ENCODE measurements around the gene DNAH8. TPM values are rescaled to one million over a fixed set of nuclear protein-coding genes. Genes with fewer than 3 reads are reported as not detected.

DNAH8 gene
- total and polyA plus RNA-seq, 2 experiments from 2014 or later = 0.03 to 0.15 TPM

DNA sequence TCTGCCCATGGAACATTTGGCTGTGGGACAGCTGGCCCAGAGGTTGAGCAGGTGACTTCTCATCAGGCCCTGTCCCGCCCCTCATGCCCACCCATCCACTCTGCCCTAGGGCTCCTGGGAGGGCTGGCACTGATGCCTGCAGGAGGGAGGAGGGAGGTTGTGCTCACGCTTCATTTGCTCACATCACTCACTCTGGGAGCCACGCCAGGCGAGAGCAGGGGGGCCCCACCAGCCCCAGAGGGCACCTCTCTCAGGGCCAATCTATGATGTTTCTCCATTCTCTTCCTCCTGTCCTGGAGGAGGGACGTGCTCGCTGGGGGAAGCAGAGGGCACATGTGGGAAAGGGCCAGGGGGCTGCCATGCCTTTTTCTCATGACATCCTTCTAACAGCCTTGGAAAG lies 322.6 kb downstream of the DNAH8 start:
- H3K4me2 ChIP-seq = no peak overlapping the region
- H2AFZ ChIP-seq = no peak overlapping the region
- DNase-seq (ENCODE audit: low spot score) = no peak
- H4K20me1 ChIP-seq (ENCODE audit: insufficient read depth, poor library complexity, severe bottlenecking) = no peaks in the 10 kb centered on the region
- H3K9me3 ChIP-seq (ENCODE audit: low read depth) = no peaks in the 10 kb centered on the region
- no peak overlapping the region for H3K27ac ChIP-seq
- TF ChIP-seq EZH2 (IDR thresholded peaks at IDR 0.05; ENCODE audit: borderline replicate concordance) (no peak), EZH2phosphoT487 (IDR thresholded peaks at IDR 0.05; ENCODE audit: low read depth, severe bottlenecking, unreplicated experiment) (no peak)
- TF ChIP-seq, protein P1, sequence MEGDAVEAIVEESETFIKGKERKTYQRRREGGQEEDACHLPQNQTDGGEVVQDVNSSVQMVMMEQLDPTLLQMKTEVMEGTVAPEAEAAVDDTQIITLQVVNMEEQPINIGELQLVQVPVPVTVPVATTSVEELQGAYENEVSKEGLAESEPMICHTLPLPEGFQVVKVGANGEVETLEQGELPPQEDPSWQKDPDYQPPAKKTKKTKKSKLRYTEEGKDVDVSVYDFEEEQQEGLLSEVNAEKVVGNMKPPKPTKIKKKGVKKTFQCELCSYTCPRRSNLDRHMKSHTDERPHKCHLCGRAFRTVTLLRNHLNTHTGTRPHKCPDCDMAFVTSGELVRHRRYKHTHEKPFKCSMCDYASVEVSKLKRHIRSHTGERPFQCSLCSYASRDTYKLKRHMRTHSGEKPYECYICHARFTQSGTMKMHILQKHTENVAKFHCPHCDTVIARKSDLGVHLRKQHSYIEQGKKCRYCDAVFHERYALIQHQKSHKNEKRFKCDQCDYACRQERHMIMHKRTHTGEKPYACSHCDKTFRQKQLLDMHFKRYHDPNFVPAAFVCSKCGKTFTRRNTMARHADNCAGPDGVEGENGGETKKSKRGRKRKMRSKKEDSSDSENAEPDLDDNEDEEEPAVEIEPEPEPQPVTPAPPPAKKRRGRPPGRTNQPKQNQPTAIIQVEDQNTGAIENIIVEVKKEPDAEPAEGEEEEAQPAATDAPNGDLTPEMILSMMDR (IDR thresholded peaks at IDR 0.05; ENCODE audit: poor library complexity) = no peak
- WGBS (ENCODE audit: low lambda C conversion rate, missing lambda C conversion rate) = 81% methylated on average over 6 of the region's 6 CpGs
- H3K4me3 ChIP-seq = no peak overlapping the region
- H3K4me1 ChIP-seq (ENCODE audit: insufficient read depth) = no peaks in the 10 kb centered on the region
- peaks cover 64% of the 10 kb centered on the region for H3K27me3 ChIP-seq
- H3K9me2 ChIP-seq (replicated peaks; ENCODE audit: insufficient read depth) = no peaks in the 10 kb centered on the region
- H3K36me3 ChIP-seq (replicated peaks; ENCODE audit: insufficient read depth, low read depth) = no peaks in the 10 kb centered on the region
- H3K79me2 ChIP-seq = no peaks in the 10 kb centered on the region

DNA sequence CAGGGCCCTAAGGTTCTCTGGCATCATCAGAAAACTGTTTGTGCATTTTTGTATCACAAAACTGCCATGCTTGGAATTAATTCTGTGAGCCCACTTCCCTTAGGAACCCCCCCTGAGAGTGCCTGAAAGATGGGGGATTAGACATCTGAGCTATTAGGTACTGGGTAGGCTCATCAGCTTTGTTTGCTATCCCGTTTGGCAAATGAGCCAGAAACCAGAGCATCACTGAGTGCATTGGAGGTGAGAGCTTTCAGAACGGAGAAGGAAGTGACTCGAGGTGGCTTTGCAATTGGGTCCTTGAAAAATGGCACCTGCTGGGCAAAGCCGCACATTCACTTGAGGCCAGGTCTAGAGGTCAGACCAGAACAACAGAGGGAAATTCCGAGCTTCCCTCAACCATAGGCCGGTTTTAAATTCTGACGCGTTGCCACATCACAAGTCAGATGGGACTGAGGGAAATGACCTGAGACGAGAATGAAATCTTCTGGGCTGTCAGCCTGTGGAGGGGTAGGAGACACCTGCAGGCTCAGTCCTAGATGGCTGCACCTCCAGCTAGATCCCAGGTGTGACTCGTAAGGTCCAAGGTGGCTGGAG lies 325.1 kb downstream of the DNAH8 start:
- no peak for DNase-seq (ENCODE audit: low spot score)
- Histone ChIP-seq H3K79me2 (no peaks in the 10 kb centered on the region), H3K36me3 (replicated peaks; ENCODE audit: insufficient read depth, low read depth) (no peaks in the 10 kb centered on the region), H3K27ac (no peak overlapping the region), H4K20me1 (ENCODE audit: insufficient read depth, poor library complexity, severe bottlenecking) (no peaks in the 10 kb centered on the region), H3K4me3 (no peak overlapping the region), H3K4me1 (ENCODE audit: insufficient read depth) (no peaks in the 10 kb centered on the region), H3K9me2 (replicated peaks; ENCODE audit: insufficient read depth) (no peaks in the 10 kb centered on the region), H3K4me2 (no peak overlapping the region), H2AFZ (no peak overlapping the region), H3K9me3 (ENCODE audit: low read depth) (no peaks in the 10 kb centered on the region), H3K27me3 (peaks cover 45% of the 10 kb centered on the region)
- 87% methylated on average over 10 of the region's 10 CpGs for WGBS (ENCODE audit: low lambda C conversion rate, missing lambda C conversion rate)
- TF ChIP-seq EZH2phosphoT487 (IDR thresholded peaks at IDR 0.05; ENCODE audit: low read depth, severe bottlenecking, unreplicated experiment) (no peak), EZH2 (IDR thresholded peaks at IDR 0.05; ENCODE audit: borderline replicate concordance) (no peak)
- TF ChIP-seq, protein P1 (IDR thresholded peaks at IDR 0.05; ENCODE audit: poor library complexity) = no peak

DNA sequence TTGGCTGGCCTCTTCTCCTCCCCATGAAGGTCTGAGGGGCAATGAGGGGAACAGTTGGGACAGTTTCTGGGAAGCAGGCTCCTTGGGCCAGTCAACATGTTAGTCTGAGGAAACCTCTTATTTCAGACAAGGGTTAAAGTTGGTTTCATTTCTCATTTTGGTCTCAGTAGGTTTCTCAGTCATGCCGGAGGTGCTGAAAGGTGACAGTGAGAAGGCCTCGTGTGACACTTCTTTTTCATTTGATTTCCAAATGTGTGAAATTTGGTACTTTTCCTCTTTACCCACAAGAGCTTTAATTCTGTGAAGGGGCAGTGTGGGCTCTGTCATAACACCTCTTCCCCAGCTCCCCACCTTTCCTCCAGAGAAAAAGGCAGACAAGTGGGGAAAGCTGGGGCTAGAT lies 326.0 kb downstream of the DNAH8 start:
- H2AFZ ChIP-seq = no peak overlapping the region
- H3K4me1 ChIP-seq (ENCODE audit: insufficient read depth) = no peaks in the 10 kb centered on the region
- no peaks in the 10 kb centered on the region for H4K20me1 ChIP-seq (ENCODE audit: insufficient read depth, poor library complexity, severe bottlenecking)
- WGBS (ENCODE audit: low lambda C conversion rate, missing lambda C conversion rate) = 84% methylated on average over 2 of the region's 2 CpGs
- no peaks in the 10 kb centered on the region for H3K9me3 ChIP-seq (ENCODE audit: low read depth)
- no peak overlapping the region for H3K4me3 ChIP-seq
- no peak overlapping the region for H3K27ac ChIP-seq
- H3K36me3 ChIP-seq (replicated peaks; ENCODE audit: insufficient read depth, low read depth) = no peaks in the 10 kb centered on the region
- H3K9me2 ChIP-seq (replicated peaks; ENCODE audit: insufficient read depth) = no peaks in the 10 kb centered on the region
- no peaks in the 10 kb centered on the region for H3K79me2 ChIP-seq
- peaks cover 37% of the 10 kb centered on the region for H3K27me3 ChIP-seq
- TF ChIP-seq EZH2 (IDR thresholded peaks at IDR 0.05; ENCODE audit: borderline replicate concordance) (no peak), EZH2phosphoT487 (IDR thresholded peaks at IDR 0.05; ENCODE audit: low read depth, severe bottlenecking, unreplicated experiment) (no peak)
- TF ChIP-seq, protein P1 (IDR thresholded peaks at IDR 0.05; ENCODE audit: poor library complexity) = no peak
- no peak for DNase-seq (ENCODE audit: low spot score)
- H3K4me2 ChIP-seq = no peak overlapping the region
